HEK293 (cell line): ENCODE data around the gene CD2BP2.

Experiments used
- CTCF ChIP-seq: fragments of 450-650 bp; formaldehyde crosslinking; IDR thresholded peaks from 2 replicates; pipeline ENCODE4 v1.5.1; 2016; ENCODE audit warnings: missing biosample characterization, missing genetic modification characterization
- GLI4 ChIP-seq: fragments of 450-650 bp; formaldehyde crosslinking; IDR thresholded peaks from 2 replicates; pipeline ENCODE4 v1.5.1; 2016; ENCODE audit warnings: missing biosample characterization, missing genetic modification characterization
- HOXA7 ChIP-seq: sonication (generic); formaldehyde crosslinking; IDR thresholded peaks from 2 replicates; pipeline ENCODE4 v1.8.1; 2022; ENCODE audit warnings: missing genetic modification reagents, borderline replicate concordance
- TCF7L2 ChIP-seq: IDR thresholded peaks from 2 replicates; pipeline ENCODE4 v1.6.1; 2011; ENCODE audit warnings: low read depth, mild to moderate bottlenecking, inconsistent platforms, low read length, moderate library complexity, borderline replicate concordance
- TSHZ1 ChIP-seq: fragments of 450-650 bp; formaldehyde crosslinking; IDR thresholded peaks from 2 replicates; pipeline ENCODE4 v1.5.1; 2016; ENCODE audit warnings: missing biosample characterization, missing genetic modification characterization, borderline replicate concordance
- ZNF221 ChIP-seq: fragments of 450-650 bp; formaldehyde crosslinking; IDR thresholded peaks from 2 replicates; pipeline ENCODE4 v1.5.1; 2017; ENCODE audit warnings: missing biosample characterization, missing genetic modification characterization, borderline replicate concordance
- ZNF24 ChIP-seq: fragments of 450-650 bp; formaldehyde crosslinking; IDR thresholded peaks from 2 replicates; pipeline ENCODE4 v1.5.1; 2016; ENCODE audit warnings: missing biosample characterization, missing genetic modification characterization
- ZNF843 ChIP-seq: fragments of 450-650 bp; formaldehyde crosslinking; IDR thresholded peaks from 2 replicates; pipeline ENCODE4 v1.5.1; 2016; ENCODE audit warnings: missing biosample characterization, missing genetic modification characterization
- TF ChIP-seq, protein P1 (sequence below): IDR thresholded peaks from 2 replicates; pipeline ENCODE4 v1.6.1; 2011; ENCODE audit warnings: mild to moderate bottlenecking, low read depth, low read length, borderline replicate concordance
- TF ChIP-seq, protein P2 (sequence below): fragments of 450-650 bp; formaldehyde crosslinking; IDR thresholded peaks from 2 replicates; pipeline ENCODE4 v1.5.1; 2016; ENCODE audit warnings: missing biosample characterization, missing genetic modification characterization
- TF ChIP-seq, protein P3 (sequence below): fragments of 450-650 bp; formaldehyde crosslinking; IDR thresholded peaks from 2 replicates; pipeline ENCODE4 v1.5.1; 2016; ENCODE audit warnings: missing biosample characterization, missing genetic modification characterization

- TF ChIP-seq ZNF843 (tag by site-specific recombination): no peak
- TF ChIP-seq CTCF (tag by site-specific recombination): no peak
- TF ChIP-seq, protein P1, sequence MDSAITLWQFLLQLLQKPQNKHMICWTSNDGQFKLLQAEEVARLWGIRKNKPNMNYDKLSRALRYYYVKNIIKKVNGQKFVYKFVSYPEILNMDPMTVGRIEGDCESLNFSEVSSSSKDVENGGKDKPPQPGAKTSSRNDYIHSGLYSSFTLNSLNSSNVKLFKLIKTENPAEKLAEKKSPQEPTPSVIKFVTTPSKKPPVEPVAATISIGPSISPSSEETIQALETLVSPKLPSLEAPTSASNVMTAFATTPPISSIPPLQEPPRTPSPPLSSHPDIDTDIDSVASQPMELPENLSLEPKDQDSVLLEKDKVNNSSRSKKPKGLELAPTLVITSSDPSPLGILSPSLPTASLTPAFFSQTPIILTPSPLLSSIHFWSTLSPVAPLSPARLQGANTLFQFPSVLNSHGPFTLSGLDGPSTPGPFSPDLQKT: no peak
- TF ChIP-seq ZNF24 (tag by site-specific recombination): no peak
- no peak for TF ChIP-seq TSHZ1 (tag by site-specific recombination)
- no peak for TF ChIP-seq ZNF221 (tag by site-specific recombination)
- TF ChIP-seq GLI4 (tag by site-specific recombination): no peak
- TF ChIP-seq, protein P2, sequence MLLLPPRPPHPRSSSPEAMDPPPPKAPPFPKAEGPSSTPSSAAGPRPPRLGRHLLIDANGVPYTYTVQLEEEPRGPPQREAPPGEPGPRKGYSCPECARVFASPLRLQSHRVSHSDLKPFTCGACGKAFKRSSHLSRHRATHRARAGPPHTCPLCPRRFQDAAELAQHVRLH (tag by site-specific recombination): no peak
- TF ChIP-seq TCF7L2: no peak
- TF ChIP-seq, protein P3, sequence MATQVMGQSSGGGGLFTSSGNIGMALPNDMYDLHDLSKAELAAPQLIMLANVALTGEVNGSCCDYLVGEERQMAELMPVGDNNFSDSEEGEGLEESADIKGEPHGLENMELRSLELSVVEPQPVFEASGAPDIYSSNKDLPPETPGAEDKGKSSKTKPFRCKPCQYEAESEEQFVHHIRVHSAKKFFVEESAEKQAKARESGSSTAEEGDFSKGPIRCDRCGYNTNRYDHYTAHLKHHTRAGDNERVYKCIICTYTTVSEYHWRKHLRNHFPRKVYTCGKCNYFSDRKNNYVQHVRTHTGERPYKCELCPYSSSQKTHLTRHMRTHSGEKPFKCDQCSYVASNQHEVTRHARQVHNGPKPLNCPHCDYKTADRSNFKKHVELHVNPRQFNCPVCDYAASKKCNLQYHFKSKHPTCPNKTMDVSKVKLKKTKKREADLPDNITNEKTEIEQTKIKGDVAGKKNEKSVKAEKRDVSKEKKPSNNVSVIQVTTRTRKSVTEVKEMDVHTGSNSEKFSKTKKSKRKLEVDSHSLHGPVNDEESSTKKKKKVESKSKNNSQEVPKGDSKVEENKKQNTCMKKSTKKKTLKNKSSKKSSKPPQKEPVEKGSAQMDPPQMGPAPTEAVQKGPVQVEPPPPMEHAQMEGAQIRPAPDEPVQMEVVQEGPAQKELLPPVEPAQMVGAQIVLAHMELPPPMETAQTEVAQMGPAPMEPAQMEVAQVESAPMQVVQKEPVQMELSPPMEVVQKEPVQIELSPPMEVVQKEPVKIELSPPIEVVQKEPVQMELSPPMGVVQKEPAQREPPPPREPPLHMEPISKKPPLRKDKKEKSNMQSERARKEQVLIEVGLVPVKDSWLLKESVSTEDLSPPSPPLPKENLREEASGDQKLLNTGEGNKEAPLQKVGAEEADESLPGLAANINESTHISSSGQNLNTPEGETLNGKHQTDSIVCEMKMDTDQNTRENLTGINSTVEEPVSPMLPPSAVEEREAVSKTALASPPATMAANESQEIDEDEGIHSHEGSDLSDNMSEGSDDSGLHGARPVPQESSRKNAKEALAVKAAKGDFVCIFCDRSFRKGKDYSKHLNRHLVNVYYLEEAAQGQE (tag by site-specific recombination): no peak
- TF ChIP-seq HOXA7: no peak
Observed at GRCh38 chr16:30350134-30350871, 4.8 kb downstream of the CD2BP2 start.
